Mucosa of gallbladder (tissue), 1 donor: ENCODE results near the gene MAN1C1. TPM values are rescaled to one million over a fixed set of nuclear protein-coding genes. Genes with fewer than 3 reads are reported as not detected.
"Not testable (repeated sequence)": the region's sequence is repeated elsewhere in the genome, so short reads cannot be mapped to it uniquely, and the experiment has no call there.

Experiments
- DNase-seq: peaks from one replicate; pipeline ENCODE4 v3.0.0-alpha.2; 2020; ENCODE audit warnings: low spot score
- total RNA-seq: library from RNA; stranded (reverse); gene quantifications from one replicate; pipeline ENCODE4 v1.2.1, GENCODE V29; 2021
- donor health status: DM: no; HTN: no; CAD: no.

Gene MAN1C1
- total RNA-seq, 1 donor from 2014 or later = 18.4 TPM

GRCh38 chr1:25697435-25698217, 81.0 kb downstream of the MAN1C1 start:
- DNase-seq = no peak

- no peak for DNase-seq
Measured at GRCh38 chr1:25698252-25698651, 81.7 kb downstream of the MAN1C1 start.

GRCh38 chr1:25699059-25699458, 82.5 kb downstream of the MAN1C1 start:
- DNase-seq = not testable (repeated sequence)

GRCh38 chr1:25699500-25700143, 83.0 kb downstream of the MAN1C1 start:
- no peak for DNase-seq

- DNase-seq = peak; percentile 66
Measured at GRCh38 chr1:25700144-25700523, 83.5 kb downstream of the MAN1C1 start.

- DNase-seq = no peak
Measured at GRCh38 chr1:25700626-25701025, 84.0 kb downstream of the MAN1C1 start.

- no peak for DNase-seq
Measured at GRCh38 chr1:25701030-25701785, 84.6 kb downstream of the MAN1C1 start.

- DNase-seq = no peak
Measured at GRCh38 chr1:25702101-25702775, 85.6 kb downstream of the MAN1C1 start.

- no peak for DNase-seq
Measured at GRCh38 chr1:25703041-25703440, 86.5 kb downstream of the MAN1C1 start.

- DNase-seq = no peak
Measured at GRCh38 chr1:25703671-25704266, 87.2 kb downstream of the MAN1C1 start.

- no peak for DNase-seq
Measured at GRCh38 chr1:25704267-25704691, 87.7 kb downstream of the MAN1C1 start.

GRCh38 chr1:25705699-25706098, 89.1 kb downstream of the MAN1C1 start:
- no peak for DNase-seq

GRCh38 chr1:25706146-25707089, 89.8 kb downstream of the MAN1C1 start:
- DNase-seq = no peak

GRCh38 chr1:25707280-25708016, 90.9 kb downstream of the MAN1C1 start:
- DNase-seq = no peak

- no peak for DNase-seq
Measured at GRCh38 chr1:25710583-25711347, 94.2 kb downstream of the MAN1C1 start.

GRCh38 chr1:25711555-25712298, 95.1 kb downstream of the MAN1C1 start:
- no peak for DNase-seq

GRCh38 chr1:25712299-25712970, 95.8 kb downstream of the MAN1C1 start:
- DNase-seq = no peak

GRCh38 chr1:25713961-25714360, 97.4 kb downstream of the MAN1C1 start:
- no peak for DNase-seq
